Measurements from ENCODE around the gene CHST1.

The CHST1 gene

DNA sequence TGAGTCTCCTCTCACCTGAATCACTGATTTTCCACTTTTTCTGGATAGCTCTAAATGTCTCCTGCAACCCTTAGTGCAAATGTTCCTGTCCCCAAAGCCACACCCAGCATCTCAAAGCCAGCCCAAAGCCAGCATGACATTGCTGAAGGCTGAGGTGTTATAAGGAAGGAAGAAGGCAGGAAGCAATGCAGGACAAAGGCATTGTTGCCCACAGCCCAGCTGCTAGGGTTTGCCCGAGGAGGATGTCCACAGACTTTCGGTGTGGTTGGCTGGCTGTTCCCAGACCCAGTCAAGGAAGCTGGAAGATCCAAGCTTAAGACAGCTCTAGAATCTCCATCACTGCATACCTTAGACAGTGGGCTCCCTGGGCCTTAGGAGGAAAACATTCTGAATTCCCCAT lies 23.5 kb downstream of the CHST1 start:
- TF ChIP-seq, protein P1, sequence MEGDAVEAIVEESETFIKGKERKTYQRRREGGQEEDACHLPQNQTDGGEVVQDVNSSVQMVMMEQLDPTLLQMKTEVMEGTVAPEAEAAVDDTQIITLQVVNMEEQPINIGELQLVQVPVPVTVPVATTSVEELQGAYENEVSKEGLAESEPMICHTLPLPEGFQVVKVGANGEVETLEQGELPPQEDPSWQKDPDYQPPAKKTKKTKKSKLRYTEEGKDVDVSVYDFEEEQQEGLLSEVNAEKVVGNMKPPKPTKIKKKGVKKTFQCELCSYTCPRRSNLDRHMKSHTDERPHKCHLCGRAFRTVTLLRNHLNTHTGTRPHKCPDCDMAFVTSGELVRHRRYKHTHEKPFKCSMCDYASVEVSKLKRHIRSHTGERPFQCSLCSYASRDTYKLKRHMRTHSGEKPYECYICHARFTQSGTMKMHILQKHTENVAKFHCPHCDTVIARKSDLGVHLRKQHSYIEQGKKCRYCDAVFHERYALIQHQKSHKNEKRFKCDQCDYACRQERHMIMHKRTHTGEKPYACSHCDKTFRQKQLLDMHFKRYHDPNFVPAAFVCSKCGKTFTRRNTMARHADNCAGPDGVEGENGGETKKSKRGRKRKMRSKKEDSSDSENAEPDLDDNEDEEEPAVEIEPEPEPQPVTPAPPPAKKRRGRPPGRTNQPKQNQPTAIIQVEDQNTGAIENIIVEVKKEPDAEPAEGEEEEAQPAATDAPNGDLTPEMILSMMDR (IDR thresholded peaks at IDR 0.05; ENCODE audit: low read depth, low read length): no peak
- H3K36me3 ChIP-seq: no peaks in the 10 kb centered on the region
- no peak overlapping the region for H3K27ac ChIP-seq
- H3K27me3 ChIP-seq (ENCODE audit: insufficient read depth, low read depth, severe bottlenecking): no peaks in the 10 kb centered on the region
- DNase-seq: no peak
- H3K9me3 ChIP-seq (ENCODE audit: severe bottlenecking): peaks cover 4% of the 10 kb centered on the region
- H3K4me3 ChIP-seq (ENCODE audit: low read depth, low read length): no peak overlapping the region

GRCh38 chr11:45638051-45638450 lies 27.4 kb downstream of the CHST1 start:
- Histone ChIP-seq H3K36me3 (no peaks in the 10 kb centered on the region), H3K9me3 (ENCODE audit: severe bottlenecking) (peaks cover 4% of the 10 kb centered on the region), H3K27me3 (ENCODE audit: insufficient read depth, low read depth, severe bottlenecking) (no peaks in the 10 kb centered on the region), H3K4me3 (ENCODE audit: low read depth, low read length) (no peak overlapping the region), H3K27ac (no peak overlapping the region)
- no peak for DNase-seq
- TF ChIP-seq, protein P1 (IDR thresholded peaks at IDR 0.05; ENCODE audit: low read depth, low read length): no peak

DNA sequence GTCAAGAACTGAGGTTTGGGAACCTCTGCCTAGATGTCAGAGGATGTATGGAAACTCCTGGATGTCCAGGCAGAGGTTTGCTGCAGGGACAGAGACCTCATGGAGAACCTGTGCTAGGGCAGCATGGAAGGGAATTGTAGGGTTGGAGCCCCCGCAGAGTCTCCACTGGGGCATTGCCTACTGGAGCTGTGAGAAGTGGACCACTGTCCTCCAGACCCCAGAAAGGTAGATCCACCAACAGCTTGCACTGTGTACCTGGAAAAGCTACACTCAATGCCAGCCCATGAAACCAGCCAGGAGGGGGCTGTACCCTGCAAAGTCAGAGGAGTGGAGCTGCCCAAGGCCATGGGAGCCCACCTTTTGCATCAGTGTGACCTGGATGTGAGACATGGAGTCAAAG lies 29.5 kb downstream of the CHST1 start:
- TF ChIP-seq, protein P1 (IDR thresholded peaks at IDR 0.05; ENCODE audit: low read depth, low read length): no peak
- no peaks in the 10 kb centered on the region for H3K36me3 ChIP-seq
- no peak for DNase-seq
- H3K4me3 ChIP-seq (ENCODE audit: low read depth, low read length): no peak overlapping the region
- no peaks in the 10 kb centered on the region for H3K27me3 ChIP-seq (ENCODE audit: insufficient read depth, low read depth, severe bottlenecking)
- no peak overlapping the region for H3K27ac ChIP-seq
- H3K9me3 ChIP-seq (ENCODE audit: severe bottlenecking): peaks cover 4% of the 10 kb centered on the region

DNA sequence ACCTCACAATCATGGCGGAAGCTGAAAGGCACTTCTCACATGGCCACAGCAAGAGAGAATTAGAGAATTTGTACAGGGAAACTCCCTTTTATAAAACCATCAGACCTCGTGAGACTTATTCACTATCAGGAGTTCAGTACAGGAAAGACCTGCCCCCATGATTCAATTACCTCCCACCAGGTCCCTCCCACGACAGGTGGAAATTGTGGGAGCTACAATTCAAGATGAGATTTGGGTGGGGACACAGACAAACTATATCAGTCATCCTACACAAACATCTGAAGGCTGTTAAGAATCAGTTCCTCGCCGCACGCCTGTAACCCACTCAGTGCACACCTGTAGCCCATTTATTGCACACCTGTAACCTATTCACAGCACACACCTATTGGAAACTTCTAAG lies 39.8 kb downstream of the CHST1 start:
- TF ChIP-seq, protein P1 (IDR thresholded peaks at IDR 0.05; ENCODE audit: low read depth, low read length): no peak
- Histone ChIP-seq H3K9me3 (ENCODE audit: severe bottlenecking) (peaks cover 20% of the 10 kb centered on the region), H3K27ac (no peak overlapping the region), H3K4me3 (ENCODE audit: low read depth, low read length) (no peak overlapping the region), H3K27me3 (ENCODE audit: insufficient read depth, low read depth, severe bottlenecking) (no peaks in the 10 kb centered on the region), H3K36me3 (no peaks in the 10 kb centered on the region)
- DNase-seq: no peak

DNA sequence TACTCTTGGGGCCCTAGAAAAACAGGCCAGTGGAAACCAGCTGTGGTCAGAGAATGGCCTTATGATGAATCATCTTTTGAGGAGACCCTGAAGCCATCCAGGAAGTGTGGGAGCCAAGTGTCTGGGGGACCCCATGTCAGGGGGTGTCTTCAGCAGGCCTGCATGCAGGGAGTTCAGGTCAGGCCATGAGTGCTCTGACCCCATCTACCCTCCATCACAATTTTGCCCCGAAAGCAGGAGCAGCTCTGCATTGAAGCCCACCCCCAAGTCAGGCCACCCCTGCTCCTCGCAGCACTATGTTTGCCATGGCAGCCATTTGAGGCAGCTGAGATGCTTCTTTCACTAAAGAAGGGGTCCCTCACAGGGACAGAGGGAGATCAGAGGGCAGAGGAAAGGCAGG lies 41.3 kb downstream of the CHST1 start:
- DNase-seq: no peak
- no peak overlapping the region for H3K4me3 ChIP-seq (ENCODE audit: low read depth, low read length)
- TF ChIP-seq, protein P1 (IDR thresholded peaks at IDR 0.05; ENCODE audit: low read depth, low read length): no peak
- no peak overlapping the region for H3K27ac ChIP-seq
- H3K36me3 ChIP-seq: no peaks in the 10 kb centered on the region
- peaks cover 30% of the 10 kb centered on the region for H3K9me3 ChIP-seq (ENCODE audit: severe bottlenecking)
- no peaks in the 10 kb centered on the region for H3K27me3 ChIP-seq (ENCODE audit: insufficient read depth, low read depth, severe bottlenecking)

GRCh38 chr11:45622861-45623260 lies 42.6 kb downstream of the CHST1 start:
- no peak overlapping the region for H3K4me3 ChIP-seq (ENCODE audit: low read depth, low read length)
- DNase-seq: no peak
- peaks cover 27% of the 10 kb centered on the region for H3K9me3 ChIP-seq (ENCODE audit: severe bottlenecking)
- TF ChIP-seq, protein P1 (IDR thresholded peaks at IDR 0.05; ENCODE audit: low read depth, low read length): no peak
- H3K27ac ChIP-seq: no peak overlapping the region
- H3K36me3 ChIP-seq: no peaks in the 10 kb centered on the region
- H3K27me3 ChIP-seq (ENCODE audit: insufficient read depth, low read depth, severe bottlenecking): no peaks in the 10 kb centered on the region

All from WERI-Rb-1 (cell line).